Panc1 (cell line): ENCODE data around the gene TMEM273. TPM values are rescaled to one million over a fixed set of nuclear protein-coding genes. Genes with fewer than 3 reads are reported as not detected.

Source experiments
- ATAC-seq: fragments of 200-7000 bp; cut with Tn5 transposase; 2 replicates; pipeline ENCODE4 v1.9.1; 2020; ENCODE audit warnings: mild to moderate bottlenecking, moderate library complexity
- BruUV-seq: library from RNA; stranded (reverse); fragments of 400-500 nt; replicated peaks from 2 replicates; lab custom pipeline; 2021; lab: Mats Ljungman, UMichigan
- CTCF ChIA-PET: fragments of 300-600 bp; sonication (Branson Sonifier 250); formaldehyde crosslinking; loops from one replicate; lab custom pipeline; 2022; ENCODE audit warnings: antibody characterized with exemption; lab: Charles Lee
- POLR2A ChIA-PET: fragments of 300-600 bp; sonication (Branson Sonifier 250); formaldehyde crosslinking; loops from one replicate; lab custom pipeline; 2022; ENCODE audit warnings: antibody characterized with exemption; lab: Charles Lee
- DNase-seq: peaks from one replicate; pipeline ENCODE4 v3.0.0-alpha.2; 2010; ENCODE audit warnings: low read depth, low spot score
- H3K27ac ChIP-seq: 2 replicates; pipeline ENCODE4 v1.5.1; 2011; ENCODE audit warnings: mild to moderate bottlenecking, low read length, inconsistent platforms
- H3K27me3 ChIP-seq: fragments of 200-500 bp; sonication (Bioruptor generic); 2 replicates; pipeline ENCODE4 v1.6.0; 2014; ENCODE audit warnings: low read length, inconsistent platforms; ENCODE audit not compliant: control insufficient read depth, insufficient read depth
- H3K36me3 ChIP-seq: fragments of 200-500 bp; sonication (Bioruptor generic); 2 replicates; pipeline ENCODE4 v1.5.1; 2014; ENCODE audit warnings: inconsistent platforms, mild to moderate bottlenecking, low read length, moderate library complexity; ENCODE audit not compliant: control insufficient read depth, insufficient read depth
- H3K4me1 ChIP-seq: 2 replicates; pipeline ENCODE4 v1.5.1; 2011; ENCODE audit warnings: inconsistent platforms, mild to moderate bottlenecking, low read length, moderate library complexity; ENCODE audit not compliant: control insufficient read depth, insufficient read depth
- H3K4me3 ChIP-seq, 2 experiments: 2 replicates each; pipeline ENCODE4 v1.5.1; 2011 to 2012; ENCODE audit warnings: low read depth in 2 of 2, low read length in 2 of 2, mild to moderate bottlenecking in 2 of 2, inconsistent platforms in 1 of 2, moderate library complexity in 1 of 2
- H3K9me3 ChIP-seq: fragments of 200-500 bp; sonication (Bioruptor generic); 2 replicates; pipeline ENCODE4 v1.5.1; 2014; ENCODE audit warnings: low read depth, mild to moderate bottlenecking, inconsistent platforms, low read length, moderate library complexity; ENCODE audit not compliant: control insufficient read depth, insufficient read depth
- POLR2AphosphoS5 ChIP-seq: IDR thresholded peaks from 2 replicates; pipeline ENCODE4 v1.6.1; 2012; ENCODE audit warnings: mild to moderate bottlenecking, low read depth, low read length, moderate library complexity
- REST ChIP-seq, 2 experiments: IDR thresholded peaks; 2 replicates each; pipeline ENCODE4 v1.6.1; 2011 to 2012; ENCODE audit warnings: low read depth in 2 of 2, control low read depth in 1 of 2, low read length in 1 of 2, mild to moderate bottlenecking in 1 of 2, moderate library complexity in 1 of 2; ENCODE audit not compliant: insufficient read depth in 1 of 2
- SIN3A ChIP-seq: IDR thresholded peaks from 2 replicates; pipeline ENCODE4 v1.6.1; 2012; ENCODE audit warnings: low read depth, mild to moderate bottlenecking, low read length, moderate library complexity, borderline replicate concordance; ENCODE audit not compliant: insufficient read depth
- TCF7L2 ChIP-seq: IDR thresholded peaks from 2 replicates; pipeline ENCODE4 v1.6.1; 2011; ENCODE audit warnings: mild to moderate bottlenecking, low read depth, low read length, inconsistent platforms
- in situ Hi-C: cut with HindIII; loops from 2 replicates; pipeline ENCODE4 v1.10.0; 2016; ENCODE audit warnings: low sequenced_read_pairs, low pct_unique_long_range_greater_than_20kb
- intact Hi-C: fragments of 100-400 bp; cut with micrococcal nuclease; formaldehyde crosslinking; loops from one replicate; pipeline ENCODE4 v1.10.0; 2022; ENCODE audit not compliant: unreplicated experiment
- total RNA-seq: library from RNA; stranded (reverse); gene quantifications from one replicate; pipeline ENCODE4 v1.2.1, GENCODE V29; 2021; ENCODE audit not compliant: unreplicated experiment
- TF ChIP-seq, protein P1 (sequence below): fragments of 450-650 bp; IDR thresholded peaks from 2 replicates; pipeline ENCODE4 v1.5.1; 2017; ENCODE audit warnings: mild to moderate bottlenecking

Gene TMEM273
- total RNA-seq, 1 experiment from 2014 or later: 0.23 TPM

- POLR2A ChIA-PET: interaction anchor here (0.7 kb wide), 1 partner anchor 11 kb away, joined by 3 read pairs; no protein-coding TSS in a partner anchor
- no peaks in the 10 kb centered on the region for H3K4me1 ChIP-seq
- no TSS peak for BruUV-seq
- TF ChIP-seq SIN3A (no peak), POLR2AphosphoS5 (no peak)
- no peak overlapping the region for H3K27ac ChIP-seq
- H3K36me3 ChIP-seq: no peaks in the 10 kb centered on the region
- no peaks in the 10 kb centered on the region; the same call in 1 of the 2 replicates for H3K27me3 ChIP-seq
- CTCF ChIA-PET: no interaction called here
- intact Hi-C loops: no loop called here
- ATAC-seq: no peak
- no peaks in the 10 kb centered on the region for H3K9me3 ChIP-seq
- in situ Hi-C loops: no loop called here
- no peak for DNase-seq
- no peak overlapping the region for H3K4me3 ChIP-seq
Measured at GRCh38 chr10:49167425-49168170, 20.6 kb downstream of the TMEM273 start.

DNA sequence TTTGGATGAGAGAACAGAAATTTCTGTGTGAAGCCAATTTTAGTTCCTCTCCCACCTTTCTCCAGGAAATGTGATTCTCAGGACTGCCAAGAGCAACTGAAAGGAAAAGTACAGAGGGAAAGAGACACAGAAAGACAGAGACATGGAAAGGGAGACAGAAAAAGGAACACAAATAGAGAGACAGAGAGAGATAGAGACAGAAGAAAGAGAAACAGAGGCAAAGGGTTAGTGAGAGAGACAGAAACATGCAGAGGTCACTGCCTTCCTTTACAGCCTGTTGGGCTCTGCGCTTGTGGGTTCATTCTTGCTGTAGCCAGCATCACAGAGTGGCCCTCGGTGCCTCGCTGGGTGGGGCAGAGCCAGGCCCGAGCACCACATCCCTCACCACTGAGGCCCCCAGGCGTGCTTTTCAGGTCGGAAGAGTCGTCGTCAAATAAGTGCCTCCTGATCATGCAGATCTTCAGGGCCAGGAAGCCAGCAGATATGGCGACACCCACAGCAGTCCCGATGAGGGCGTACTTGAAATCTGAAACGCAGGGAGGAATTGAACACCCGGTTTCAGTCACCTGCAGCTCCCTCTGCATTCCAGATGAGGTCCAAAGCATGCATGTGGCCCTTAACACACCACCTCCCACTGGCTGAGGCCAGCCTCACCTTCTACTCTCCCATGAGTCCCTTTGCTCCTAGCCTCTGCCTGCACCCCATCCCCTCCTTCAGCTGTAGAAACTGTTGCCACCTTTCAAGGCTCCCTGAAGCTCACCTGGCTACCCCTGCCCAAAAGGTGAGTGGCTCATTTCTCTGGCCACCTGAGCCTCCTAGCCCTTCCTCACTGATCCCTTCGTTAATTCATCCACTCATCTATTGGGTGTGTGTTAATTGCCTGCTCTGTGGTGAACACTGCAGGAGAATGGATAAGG, 21.4 kb downstream of the TMEM273 start:
- CTCF ChIA-PET: no interaction called here
- DNase-seq: no peak
- Histone ChIP-seq H3K27ac (no peak overlapping the region), H3K4me1 (no peaks in the 10 kb centered on the region), H3K36me3 (no peaks in the 10 kb centered on the region), H3K9me3 (no peaks in the 10 kb centered on the region), H3K27me3 (no peaks in the 10 kb centered on the region; the same call in 1 of the 2 replicates), H3K4me3 (no peak overlapping the region)
- no peak for ATAC-seq
- in situ Hi-C loops (no loop called here), intact Hi-C loops (no loop called here)
- BruUV-seq: no TSS peak
- TF ChIP-seq SIN3A: no peak
- no peak for TF ChIP-seq POLR2AphosphoS5
- no peak for TF ChIP-seq TCF7L2
- no peak for TF ChIP-seq REST (IDR thresholded peaks at IDR 0.05; ENCODE audit: insufficient read depth in 1 of 2, low read depth in 2 of 2, low read length in 1 of 2)
- TF ChIP-seq, protein P1, sequence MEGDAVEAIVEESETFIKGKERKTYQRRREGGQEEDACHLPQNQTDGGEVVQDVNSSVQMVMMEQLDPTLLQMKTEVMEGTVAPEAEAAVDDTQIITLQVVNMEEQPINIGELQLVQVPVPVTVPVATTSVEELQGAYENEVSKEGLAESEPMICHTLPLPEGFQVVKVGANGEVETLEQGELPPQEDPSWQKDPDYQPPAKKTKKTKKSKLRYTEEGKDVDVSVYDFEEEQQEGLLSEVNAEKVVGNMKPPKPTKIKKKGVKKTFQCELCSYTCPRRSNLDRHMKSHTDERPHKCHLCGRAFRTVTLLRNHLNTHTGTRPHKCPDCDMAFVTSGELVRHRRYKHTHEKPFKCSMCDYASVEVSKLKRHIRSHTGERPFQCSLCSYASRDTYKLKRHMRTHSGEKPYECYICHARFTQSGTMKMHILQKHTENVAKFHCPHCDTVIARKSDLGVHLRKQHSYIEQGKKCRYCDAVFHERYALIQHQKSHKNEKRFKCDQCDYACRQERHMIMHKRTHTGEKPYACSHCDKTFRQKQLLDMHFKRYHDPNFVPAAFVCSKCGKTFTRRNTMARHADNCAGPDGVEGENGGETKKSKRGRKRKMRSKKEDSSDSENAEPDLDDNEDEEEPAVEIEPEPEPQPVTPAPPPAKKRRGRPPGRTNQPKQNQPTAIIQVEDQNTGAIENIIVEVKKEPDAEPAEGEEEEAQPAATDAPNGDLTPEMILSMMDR: no peak
- POLR2A ChIA-PET: no interaction called here
